HepG2 (cell line): ENCODE results near the gene CYB5D1. TPM values are rescaled to one million over a fixed set of nuclear protein-coding genes. Genes with fewer than 3 reads are reported as not detected.

Source experiments
- AHR ChIP-seq: IDR thresholded peaks from 2 replicates; pipeline ENCODE4 v1.6.1; 2018; ENCODE audit warnings: missing genetic modification reagents, missing compliant biosample characterization
- DMAP1 ChIP-seq: IDR thresholded peaks from 2 replicates; pipeline ENCODE4 v1.6.1; 2016
- HOXD1 ChIP-seq: sonication (generic); formaldehyde crosslinking; IDR thresholded peaks from 2 replicates; pipeline ENCODE4 v1.5.0; 2020; ENCODE audit warnings: missing genetic modification reagents
- NCOA2 ChIP-seq: sonication (generic); formaldehyde crosslinking; IDR thresholded peaks from 2 replicates; pipeline ENCODE4 v1.8.0; 2022; ENCODE audit warnings: inconsistent platforms
- RBAK ChIP-seq: sonication (generic); formaldehyde crosslinking; IDR thresholded peaks from 2 replicates; pipeline ENCODE4 v1.5.1; 2020; ENCODE audit warnings: mild to moderate bottlenecking, missing genetic modification reagents
- SNAI1 ChIP-seq: sonication (generic); formaldehyde crosslinking; IDR thresholded peaks from 2 replicates; pipeline ENCODE4 v1.5.0; 2020; ENCODE audit warnings: mild to moderate bottlenecking, missing genetic modification reagents, borderline replicate concordance
- SP5 ChIP-seq: IDR thresholded peaks from 2 replicates; pipeline ENCODE4 v1.6.1; 2016; ENCODE audit warnings: low read depth, borderline replicate concordance
- TEAD3 ChIP-seq: optimal IDR thresholded peaks from 2 replicates; pipeline ENCODE3; 2016; ENCODE audit warnings: borderline replicate concordance
- ZBTB7B ChIP-seq: sonication (generic); formaldehyde crosslinking; IDR thresholded peaks from 2 replicates; pipeline ENCODE4 v1.4.0; 2020; ENCODE audit warnings: missing genetic modification reagents
- ZNF34 ChIP-seq: sonication (generic); formaldehyde crosslinking; IDR thresholded peaks from 2 replicates; pipeline ENCODE4 v1.4.0; 2020; ENCODE audit warnings: mild to moderate bottlenecking, missing genetic modification reagents, borderline replicate concordance
- ZSCAN25 ChIP-seq: sonication (generic); formaldehyde crosslinking; IDR thresholded peaks from 2 replicates; pipeline ENCODE4 v1.8.0; 2022; ENCODE audit warnings: mild to moderate bottlenecking, missing genetic modification reagents
- polyA plus RNA-seq, 8 experiments: library from polyadenylated mRNA; depleted of rRNA in 3 of 8; stranded (reverse) in 7 of 8; unstranded in 1 of 8; fragments of >200 nt; fragmentation: Illumina TruSeq in 4 of 8; extraction: Trizol in 4 of 8; gene quantifications; 2 replicates each; pipeline versions ENCODE4 v1.2.1 to v1.2.3, GENCODE V29; 2011 to 2016; ENCODE audit warnings: low read depth in 4 of 8, missing spikeins in 1 of 8, mixed read lengths in 1 of 8; ENCODE audit not compliant: insufficient read depth in 1 of 8
- total RNA-seq, 5 experiments: library from RNA; depleted of rRNA; stranded (reverse); fragments of >200 nt; fragmentation: Illumina TruSeq; extraction: Trizol; gene quantifications; 2 replicates each; pipeline ENCODE4 v1.2.3, GENCODE V29; 2016; ENCODE audit warnings: low read depth in 1 of 5
- TF ChIP-seq, protein P1 (sequence below): IDR thresholded peaks from 2 replicates; pipeline ENCODE4 v1.6.1; 2018; ENCODE audit warnings: missing genetic modification reagents, mild to moderate bottlenecking, missing compliant biosample characterization
- TF ChIP-seq, protein P2 (sequence below): sonication (generic); formaldehyde crosslinking; conservative IDR thresholded peaks from 2 replicates; pipeline ENCODE4 v1.8.0; 2022; ENCODE audit warnings: low read depth, missing genetic modification reagents
- TF ChIP-seq, protein P3 (sequence below): sonication (generic); formaldehyde crosslinking; IDR thresholded peaks from 2 replicates; pipeline ENCODE4 v1.4.0; 2020; ENCODE audit warnings: mild to moderate bottlenecking, missing genetic modification reagents
- TF ChIP-seq, protein P4 (sequence below), 2 experiments: sonication (generic) in 1 of 2; formaldehyde crosslinking in 1 of 2; IDR thresholded peaks; 2 replicates each; pipeline versions ENCODE4 v1.4.0 to v1.6.1; 2016 to 2020; ENCODE audit warnings: borderline replicate concordance in 1 of 2, low read depth in 1 of 2, mild to moderate bottlenecking in 1 of 2, missing genetic modification reagents in 1 of 2
- TF ChIP-seq, protein P5 (sequence below): sonication (generic); formaldehyde crosslinking; IDR thresholded peaks from 2 replicates; pipeline ENCODE4 v1.5.0; 2020; ENCODE audit warnings: missing genetic modification reagents, mild to moderate bottlenecking, borderline replicate concordance
- TF ChIP-seq, protein P6 (sequence below): sonication (generic); formaldehyde crosslinking; conservative IDR thresholded peaks from 2 replicates; pipeline ENCODE4 v1.4.0; 2020; ENCODE audit warnings: missing genetic modification reagents

CYB5D1 gene
- total and polyA plus RNA-seq, 2 of the 13 experiments (the other 11 are each of a cell fraction or from before 2014, with no cell fraction given) = 8.9 to 17.0 TPM

DNA sequence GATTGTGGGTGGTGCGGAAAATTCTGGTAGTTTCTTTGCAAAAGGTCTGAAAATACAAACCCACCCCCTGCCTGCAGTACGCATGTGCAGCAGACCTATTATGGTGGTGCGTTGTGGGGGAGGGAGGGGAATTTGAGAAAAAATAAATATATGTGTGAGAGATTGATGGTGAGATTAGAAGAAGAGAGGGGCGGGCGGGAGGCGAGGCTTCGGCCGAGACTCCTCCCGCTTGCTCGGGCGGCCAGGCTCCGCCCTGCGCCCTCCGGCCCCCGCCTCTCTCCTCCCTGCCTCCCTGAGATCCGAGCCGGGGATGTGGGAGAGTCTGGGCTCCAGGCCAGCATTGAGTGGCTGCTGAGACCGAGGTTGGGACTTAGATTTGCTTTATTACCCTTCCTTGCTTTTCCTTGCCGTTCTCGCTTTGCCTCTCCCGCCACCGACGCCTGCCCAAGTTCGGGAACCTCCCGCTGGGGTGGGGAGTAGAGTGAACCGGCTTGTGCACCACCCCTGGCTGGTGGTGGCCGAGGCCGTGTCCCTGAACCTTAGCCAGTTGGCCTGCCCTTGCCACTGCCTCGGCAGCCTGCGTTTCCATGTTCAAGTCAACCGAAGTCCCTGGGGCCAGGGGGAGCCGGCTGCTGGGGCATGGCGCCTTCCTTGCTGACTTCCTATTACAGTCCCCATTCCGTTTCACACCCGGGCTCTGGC, 29.8 kb downstream of the CYB5D1 start (continued):
- TF ChIP-seq, protein P1, sequence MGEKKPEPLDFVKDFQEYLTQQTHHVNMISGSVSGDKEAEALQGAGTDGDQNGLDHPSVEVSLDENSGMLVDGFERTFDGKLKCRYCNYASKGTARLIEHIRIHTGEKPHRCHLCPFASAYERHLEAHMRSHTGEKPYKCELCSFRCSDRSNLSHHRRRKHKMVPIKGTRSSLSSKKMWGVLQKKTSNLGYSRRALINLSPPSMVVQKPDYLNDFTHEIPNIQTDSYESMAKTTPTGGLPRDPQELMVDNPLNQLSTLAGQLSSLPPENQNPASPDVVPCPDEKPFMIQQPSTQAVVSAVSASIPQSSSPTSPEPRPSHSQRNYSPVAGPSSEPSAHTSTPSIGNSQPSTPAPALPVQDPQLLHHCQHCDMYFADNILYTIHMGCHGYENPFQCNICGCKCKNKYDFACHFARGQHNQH (CRISPR knock-in tag) = peak; percentile 54; the same call in 1 of the 2 replicates
- peak; percentile 39; the same call in 1 of the 2 replicates for TF ChIP-seq SNAI1 (CRISPR knock-in tag)
- TF ChIP-seq SP5 (CRISPR knock-in tag) = peak; percentile 34; the same call in 1 of the 2 replicates
- TF ChIP-seq, protein P2, sequence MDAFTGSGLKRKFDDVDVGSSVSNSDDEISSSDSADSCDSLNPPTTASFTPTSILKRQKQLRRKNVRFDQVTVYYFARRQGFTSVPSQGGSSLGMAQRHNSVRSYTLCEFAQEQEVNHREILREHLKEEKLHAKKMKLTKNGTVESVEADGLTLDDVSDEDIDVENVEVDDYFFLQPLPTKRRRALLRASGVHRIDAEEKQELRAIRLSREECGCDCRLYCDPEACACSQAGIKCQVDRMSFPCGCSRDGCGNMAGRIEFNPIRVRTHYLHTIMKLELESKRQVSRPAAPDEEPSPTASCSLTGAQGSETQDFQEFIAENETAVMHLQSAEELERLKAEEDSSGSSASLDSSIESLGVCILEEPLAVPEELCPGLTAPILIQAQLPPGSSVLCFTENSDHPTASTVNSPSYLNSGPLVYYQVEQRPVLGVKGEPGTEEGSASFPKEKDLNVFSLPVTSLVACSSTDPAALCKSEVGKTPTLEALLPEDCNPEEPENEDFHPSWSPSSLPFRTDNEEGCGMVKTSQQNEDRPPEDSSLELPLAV (CRISPR knock-in tag) = no peak
- peak; percentile 28; the same call in 1 of the 2 replicates for TF ChIP-seq DMAP1 (CRISPR knock-in tag)
- TF ChIP-seq, protein P3, sequence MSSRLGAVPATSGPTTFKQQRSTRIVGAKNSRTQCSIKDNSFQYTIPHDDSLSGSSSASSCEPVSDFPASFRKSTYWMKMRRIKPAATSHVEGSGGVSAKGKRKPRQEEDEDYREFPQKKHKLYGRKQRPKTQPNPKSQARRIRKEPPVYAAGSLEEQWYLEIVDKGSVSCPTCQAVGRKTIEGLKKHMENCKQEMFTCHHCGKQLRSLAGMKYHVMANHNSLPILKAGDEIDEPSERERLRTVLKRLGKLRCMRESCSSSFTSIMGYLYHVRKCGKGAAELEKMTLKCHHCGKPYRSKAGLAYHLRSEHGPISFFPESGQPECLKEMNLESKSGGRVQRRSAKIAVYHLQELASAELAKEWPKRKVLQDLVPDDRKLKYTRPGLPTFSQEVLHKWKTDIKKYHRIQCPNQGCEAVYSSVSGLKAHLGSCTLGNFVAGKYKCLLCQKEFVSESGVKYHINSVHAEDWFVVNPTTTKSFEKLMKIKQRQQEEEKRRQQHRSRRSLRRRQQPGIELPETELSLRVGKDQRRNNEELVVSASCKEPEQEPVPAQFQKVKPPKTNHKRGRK (CRISPR knock-in tag) = no peak
- no peak for TF ChIP-seq RBAK
- TF ChIP-seq, protein P4, sequence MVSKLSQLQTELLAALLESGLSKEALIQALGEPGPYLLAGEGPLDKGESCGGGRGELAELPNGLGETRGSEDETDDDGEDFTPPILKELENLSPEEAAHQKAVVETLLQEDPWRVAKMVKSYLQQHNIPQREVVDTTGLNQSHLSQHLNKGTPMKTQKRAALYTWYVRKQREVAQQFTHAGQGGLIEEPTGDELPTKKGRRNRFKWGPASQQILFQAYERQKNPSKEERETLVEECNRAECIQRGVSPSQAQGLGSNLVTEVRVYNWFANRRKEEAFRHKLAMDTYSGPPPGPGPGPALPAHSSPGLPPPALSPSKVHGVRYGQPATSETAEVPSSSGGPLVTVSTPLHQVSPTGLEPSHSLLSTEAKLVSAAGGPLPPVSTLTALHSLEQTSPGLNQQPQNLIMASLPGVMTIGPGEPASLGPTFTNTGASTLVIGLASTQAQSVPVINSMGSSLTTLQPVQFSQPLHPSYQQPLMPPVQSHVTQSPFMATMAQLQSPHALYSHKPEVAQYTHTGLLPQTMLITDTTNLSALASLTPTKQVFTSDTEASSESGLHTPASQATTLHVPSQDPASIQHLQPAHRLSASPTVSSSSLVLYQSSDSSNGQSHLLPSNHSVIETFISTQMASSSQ (IDR thresholded peaks at IDR 0.05; ENCODE audit: low read depth) = no peak
- TF ChIP-seq, protein P4 (CRISPR knock-in tag; IDR thresholded peaks at IDR 0.05; ENCODE audit: borderline replicate concordance) = peak; percentile 49; the same call in 1 of the 2 replicates
- TF ChIP-seq NCOA2 (CRISPR knock-in tag) = no peak
- no peak for TF ChIP-seq ZNF34 (CRISPR knock-in tag)
- TF ChIP-seq ZSCAN25 = peak; percentile 79
- peak; percentile 49; the same call in 1 of the 2 replicates for TF ChIP-seq ZBTB7B
- TF ChIP-seq, protein P5, sequence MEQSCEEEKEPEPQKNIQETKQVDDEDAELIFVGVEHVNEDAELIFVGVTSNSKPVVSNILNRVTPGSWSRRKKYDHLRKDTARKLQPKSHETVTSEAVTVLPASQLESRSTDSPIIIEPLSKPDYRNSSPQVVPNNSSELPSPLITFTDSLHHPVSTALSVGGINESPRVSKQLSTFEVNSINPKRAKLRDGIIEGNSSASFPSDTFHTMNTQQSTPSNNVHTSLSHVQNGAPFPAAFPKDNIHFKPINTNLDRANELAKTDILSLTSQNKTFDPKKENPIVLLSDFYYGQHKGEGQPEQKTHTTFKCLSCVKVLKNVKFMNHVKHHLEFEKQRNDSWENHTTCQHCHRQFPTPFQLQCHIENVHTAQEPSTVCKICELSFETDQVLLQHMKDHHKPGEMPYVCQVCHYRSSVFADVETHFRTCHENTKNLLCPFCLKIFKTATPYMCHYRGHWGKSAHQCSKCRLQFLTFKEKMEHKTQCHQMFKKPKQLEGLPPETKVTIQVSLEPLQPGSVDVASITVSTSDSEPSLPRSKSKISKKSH (CRISPR knock-in tag) = peak; percentile 85; the same call in 1 of the 2 replicates
- TF ChIP-seq HOXD1 = no peak
- TF ChIP-seq TEAD3 = no peak
- TF ChIP-seq AHR (CRISPR knock-in tag) = no peak
- TF ChIP-seq, protein P6, sequence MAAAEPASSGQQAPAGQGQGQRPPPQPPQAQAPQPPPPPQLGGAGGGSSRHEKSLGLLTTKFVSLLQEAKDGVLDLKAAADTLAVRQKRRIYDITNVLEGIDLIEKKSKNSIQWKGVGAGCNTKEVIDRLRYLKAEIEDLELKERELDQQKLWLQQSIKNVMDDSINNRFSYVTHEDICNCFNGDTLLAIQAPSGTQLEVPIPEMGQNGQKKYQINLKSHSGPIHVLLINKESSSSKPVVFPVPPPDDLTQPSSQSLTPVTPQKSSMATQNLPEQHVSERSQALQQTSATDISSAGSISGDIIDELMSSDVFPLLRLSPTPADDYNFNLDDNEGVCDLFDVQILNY = peak; percentile 52; the same call in 1 of the 2 replicates
